ENCODE data around the gene ROBO2. TPM values are rescaled to one million over a fixed set of nuclear protein-coding genes. Genes with fewer than 3 reads are reported as not detected.

Gene ROBO2
- total and polyA plus RNA-seq, 2 experiments from 2014 or later = 1.2 to 14.3 TPM

DNA sequence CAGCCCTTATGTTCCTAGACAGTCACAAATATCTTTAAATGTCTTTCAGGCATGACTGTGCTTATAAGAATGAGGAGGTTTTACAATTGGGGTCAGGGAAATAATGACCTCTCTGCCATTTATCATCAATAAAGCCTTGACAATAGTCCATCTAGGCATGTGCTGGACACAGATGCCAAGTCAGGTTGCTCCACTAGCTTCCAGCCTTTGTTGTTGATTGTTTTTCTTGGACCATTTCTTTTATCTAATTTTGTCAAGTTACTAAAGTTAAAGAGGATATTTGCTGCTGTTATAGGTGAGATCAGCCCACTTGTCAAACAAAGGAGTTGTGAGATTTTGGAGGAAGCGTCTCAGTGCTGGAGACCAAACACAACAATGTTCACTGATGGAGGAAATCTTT is 628.0 kb downstream of the ROBO2 start:
- DNase-seq (ENCODE audit: low spot score) = no peak
- no peaks in the 10 kb centered on the region for H3K79me2 ChIP-seq
- H3K27me3 ChIP-seq = no peaks in the 10 kb centered on the region
- no peaks in the 10 kb centered on the region for H3K9me2 ChIP-seq (replicated peaks; ENCODE audit: insufficient read depth)
- H3K36me3 ChIP-seq (replicated peaks; ENCODE audit: insufficient read depth, low read depth) = no peaks in the 10 kb centered on the region
- H3K4me1 ChIP-seq (ENCODE audit: insufficient read depth) = no peaks in the 10 kb centered on the region
- no peaks in the 10 kb centered on the region for H3K9me3 ChIP-seq (ENCODE audit: low read depth)
- H3K4me3 ChIP-seq = no peak overlapping the region
- H3K4me2 ChIP-seq = no peak overlapping the region
- no peak overlapping the region for H3K27ac ChIP-seq
- WGBS (ENCODE audit: low lambda C conversion rate, missing lambda C conversion rate) = 79% methylated on average over 1 of the region's 1 CpG
- TF ChIP-seq EZH2 (IDR thresholded peaks at IDR 0.05; ENCODE audit: borderline replicate concordance) = no peak
- TF ChIP-seq EZH2phosphoT487 (IDR thresholded peaks at IDR 0.05; ENCODE audit: low read depth, severe bottlenecking, unreplicated experiment) = no peak
- TF ChIP-seq, protein P1, sequence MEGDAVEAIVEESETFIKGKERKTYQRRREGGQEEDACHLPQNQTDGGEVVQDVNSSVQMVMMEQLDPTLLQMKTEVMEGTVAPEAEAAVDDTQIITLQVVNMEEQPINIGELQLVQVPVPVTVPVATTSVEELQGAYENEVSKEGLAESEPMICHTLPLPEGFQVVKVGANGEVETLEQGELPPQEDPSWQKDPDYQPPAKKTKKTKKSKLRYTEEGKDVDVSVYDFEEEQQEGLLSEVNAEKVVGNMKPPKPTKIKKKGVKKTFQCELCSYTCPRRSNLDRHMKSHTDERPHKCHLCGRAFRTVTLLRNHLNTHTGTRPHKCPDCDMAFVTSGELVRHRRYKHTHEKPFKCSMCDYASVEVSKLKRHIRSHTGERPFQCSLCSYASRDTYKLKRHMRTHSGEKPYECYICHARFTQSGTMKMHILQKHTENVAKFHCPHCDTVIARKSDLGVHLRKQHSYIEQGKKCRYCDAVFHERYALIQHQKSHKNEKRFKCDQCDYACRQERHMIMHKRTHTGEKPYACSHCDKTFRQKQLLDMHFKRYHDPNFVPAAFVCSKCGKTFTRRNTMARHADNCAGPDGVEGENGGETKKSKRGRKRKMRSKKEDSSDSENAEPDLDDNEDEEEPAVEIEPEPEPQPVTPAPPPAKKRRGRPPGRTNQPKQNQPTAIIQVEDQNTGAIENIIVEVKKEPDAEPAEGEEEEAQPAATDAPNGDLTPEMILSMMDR (IDR thresholded peaks at IDR 0.05; ENCODE audit: poor library complexity) = no peak
- no peak overlapping the region for H2AFZ ChIP-seq
- H4K20me1 ChIP-seq (ENCODE audit: insufficient read depth, poor library complexity, severe bottlenecking) = no peaks in the 10 kb centered on the region

DNA sequence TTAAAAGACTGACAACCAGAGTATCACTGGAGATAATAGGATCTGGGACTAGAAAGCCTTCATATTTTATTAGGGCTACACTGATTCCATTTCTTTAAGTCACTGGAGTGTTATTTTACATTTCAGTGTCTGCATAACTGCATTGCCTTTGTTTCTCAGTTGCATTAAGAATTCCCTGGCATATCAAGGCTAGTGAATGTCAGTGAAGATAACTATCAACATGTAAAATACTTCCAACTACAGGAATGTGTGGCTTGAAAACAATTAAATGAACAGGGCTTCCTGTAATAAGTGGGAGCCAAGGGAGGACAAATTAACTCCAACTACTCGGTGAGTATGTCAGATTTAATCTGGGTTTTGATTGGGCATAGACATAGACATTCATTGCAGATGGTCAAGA is 628.5 kb downstream of the ROBO2 start:
- H3K4me1 ChIP-seq (ENCODE audit: insufficient read depth) = no peaks in the 10 kb centered on the region
- H3K79me2 ChIP-seq = no peaks in the 10 kb centered on the region
- no peaks in the 10 kb centered on the region for H3K9me2 ChIP-seq (replicated peaks; ENCODE audit: insufficient read depth)
- TF ChIP-seq, protein P1 (IDR thresholded peaks at IDR 0.05; ENCODE audit: poor library complexity) = no peak
- TF ChIP-seq EZH2phosphoT487 (IDR thresholded peaks at IDR 0.05; ENCODE audit: low read depth, severe bottlenecking, unreplicated experiment) = no peak
- no peak for TF ChIP-seq EZH2 (IDR thresholded peaks at IDR 0.05; ENCODE audit: borderline replicate concordance)
- H3K4me3 ChIP-seq = no peak overlapping the region
- H3K9me3 ChIP-seq (ENCODE audit: low read depth) = no peaks in the 10 kb centered on the region
- no peak overlapping the region for H3K4me2 ChIP-seq
- 79% methylated on average over 1 of the region's 1 CpG for WGBS (ENCODE audit: low lambda C conversion rate, missing lambda C conversion rate)
- H3K36me3 ChIP-seq (replicated peaks; ENCODE audit: insufficient read depth, low read depth) = no peaks in the 10 kb centered on the region
- no peak overlapping the region for H2AFZ ChIP-seq
- no peaks in the 10 kb centered on the region for H4K20me1 ChIP-seq (ENCODE audit: insufficient read depth, poor library complexity, severe bottlenecking)
- H3K27ac ChIP-seq = no peak overlapping the region
- no peak for DNase-seq (ENCODE audit: low spot score)
- no peaks in the 10 kb centered on the region for H3K27me3 ChIP-seq

DNA sequence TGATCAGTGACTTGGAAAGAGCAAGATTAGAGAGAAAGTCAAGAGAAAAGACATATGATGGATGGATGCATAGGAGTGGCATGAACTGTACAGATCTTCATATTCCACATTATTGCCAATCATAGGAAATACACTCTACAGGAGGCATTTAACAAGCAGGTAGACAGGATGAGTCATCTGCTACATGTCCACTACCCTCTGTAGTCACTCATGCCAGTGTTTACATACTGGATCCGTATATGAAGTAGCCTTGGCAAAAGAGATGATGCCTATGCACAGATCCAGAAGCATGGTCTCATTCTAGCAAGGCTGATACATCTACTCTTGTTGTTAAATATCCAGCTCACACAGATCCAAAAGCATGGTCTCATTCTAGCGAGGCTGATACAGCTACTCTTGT is 632.1 kb downstream of the ROBO2 start:
- WGBS (ENCODE audit: low lambda C conversion rate, missing lambda C conversion rate) = 90% methylated on average over 2 of the region's 2 CpGs
- H3K27ac ChIP-seq = no peak overlapping the region

More for the DNA sequence above, 632.1 kb downstream of the ROBO2 start:
- Histone ChIP-seq H3K4me3 (no peak overlapping the region), H2AFZ (no peak overlapping the region), H4K20me1 (ENCODE audit: insufficient read depth, poor library complexity, severe bottlenecking) (no peaks in the 10 kb centered on the region), H3K79me2 (no peaks in the 10 kb centered on the region), H3K4me1 (ENCODE audit: insufficient read depth) (no peaks in the 10 kb centered on the region), H3K9me2 (replicated peaks; ENCODE audit: insufficient read depth) (no peaks in the 10 kb centered on the region), H3K27me3 (no peaks in the 10 kb centered on the region), H3K4me2 (no peak overlapping the region), H3K9me3 (ENCODE audit: low read depth) (no peaks in the 10 kb centered on the region), H3K36me3 (replicated peaks; ENCODE audit: insufficient read depth, low read depth) (no peaks in the 10 kb centered on the region)
- no peak for DNase-seq (ENCODE audit: low spot score)
- TF ChIP-seq EZH2 (IDR thresholded peaks at IDR 0.05; ENCODE audit: borderline replicate concordance) = no peak
- TF ChIP-seq, protein P1 (IDR thresholded peaks at IDR 0.05; ENCODE audit: poor library complexity) = no peak
- TF ChIP-seq EZH2phosphoT487 (IDR thresholded peaks at IDR 0.05; ENCODE audit: low read depth, severe bottlenecking, unreplicated experiment) = no peak

Measured in hepatocyte (in vitro differentiated cells).